GM21825 (cell line): Measurements from ENCODE around the gene MTOR.

Experiments used
- ATAC-seq: cut with Tn5 transposase; IDR thresholded peaks from one replicate; pipeline ENCODE4 v1.9.1; 2021; ENCODE audit warnings: mild to moderate bottlenecking, moderate library complexity; ENCODE audit not compliant: unreplicated experiment

The MTOR gene

GRCh38 chr1:11227106-11228077 is 35.0 kb downstream of the MTOR start:
- no peak for ATAC-seq

GRCh38 chr1:11216074-11216473 is 46.3 kb downstream of the MTOR start:
- ATAC-seq: no peak

- no peak for ATAC-seq
Observed at GRCh38 chr1:11215381-11216005, 46.9 kb downstream of the MTOR start.

GRCh38 chr1:11214698-11215380 is 47.5 kb downstream of the MTOR start:
- ATAC-seq: no peak

GRCh38 chr1:11211925-11212587 is 50.3 kb downstream of the MTOR start:
- no peak for ATAC-seq

GRCh38 chr1:11211461-11211860 is 50.9 kb downstream of the MTOR start:
- ATAC-seq: no peak

- ATAC-seq: no peak
Observed at GRCh38 chr1:11207898-11208611, 54.3 kb downstream of the MTOR start.

GRCh38 chr1:11204396-11205190 is 57.8 kb downstream of the MTOR start:
- no peak for ATAC-seq

GRCh38 chr1:11198851-11199594 is 63.3 kb downstream of the MTOR start:
- no peak for ATAC-seq

- no peak for ATAC-seq
Observed at GRCh38 chr1:11198257-11198656, 64.1 kb downstream of the MTOR start.

GRCh38 chr1:11197359-11197758 is 65.0 kb downstream of the MTOR start:
- ATAC-seq: no peak

- no peak for ATAC-seq
Observed at GRCh38 chr1:11196945-11197344, 65.4 kb downstream of the MTOR start.

- no peak for ATAC-seq
Observed at GRCh38 chr1:11194407-11195176, 67.8 kb downstream of the MTOR start.

- no peak for ATAC-seq
Observed at GRCh38 chr1:11193376-11193775, 69.0 kb downstream of the MTOR start.

GRCh38 chr1:11188858-11189451 is 73.4 kb downstream of the MTOR start, which contains the start of gene ANGPTL7:
ANGPTL7 (plus strand) TSS chr1:11189355; CDS start chr1:11189580, 225 bp downstream.
- ATAC-seq: no peak

GRCh38 chr1:11188381-11188780 is 74.0 kb downstream of the MTOR start:
- no peak for ATAC-seq

GRCh38 chr1:11187931-11188330 is 74.4 kb downstream of the MTOR start:
- no peak for ATAC-seq

GRCh38 chr1:11187494-11187893 is 74.9 kb downstream of the MTOR start:
- no peak for ATAC-seq
